H1 (cell line): ENCODE measurements around the gene CNDP2. TPM values are rescaled to one million over a fixed set of nuclear protein-coding genes. Genes with fewer than 3 reads are reported as not detected.

ENCODE experiments used
- CTCF ChIA-PET: fragments of 300-600 bp; sonication (Branson Sonifier 250); formaldehyde crosslinking; loops from one replicate; lab custom pipeline; 2021; ENCODE audit not compliant: partially characterized antibody; lab: Charles Lee
- POLR2A ChIA-PET: fragments of 300-600 bp; sonication (Branson Sonifier 250); formaldehyde crosslinking; loops from one replicate; lab custom pipeline; 2021; ENCODE audit warnings: inconsistent platforms; ENCODE audit not compliant: partially characterized antibody; lab: Charles Lee
- DNase-seq, 2 experiments: peaks; one replicate each; pipeline versions ENCODE4 v3.0.0 to v3.0.0-alpha.2; 2010 to 2022; ENCODE audit warnings: low spot score in 2 of 2, low read depth in 1 of 2, mixed read lengths in 1 of 2
- FAIRE-seq: peaks from 2 replicates; lab custom pipeline; 2011; peaks lifted over from hg19 to GRCh38; lab: Jason Lieb, UNC
- H2AFZ ChIP-seq: 2 replicates; pipeline ENCODE4 v1.8.1; 2012; ENCODE audit warnings: low read length, inconsistent platforms
- H2AK5ac ChIP-seq: 2 replicates; pipeline ENCODE4 v1.6.1; 2013; ENCODE audit warnings: low read depth, low read length
- H2BK120ac ChIP-seq: replicated peaks from 2 replicates; pipeline ENCODE3; 2013; ENCODE audit warnings: low read depth, low read length, inconsistent platforms
- H2BK12ac ChIP-seq: 2 replicates; pipeline ENCODE4 v1.6.1; 2013; ENCODE audit warnings: low read depth, low read length
- H2BK15ac ChIP-seq: 2 replicates; pipeline ENCODE4 v1.6.1; 2013; ENCODE audit warnings: low read length
- H2BK20ac ChIP-seq: 2 replicates; pipeline ENCODE4 v1.6.1; 2013; ENCODE audit warnings: low read length
- H2BK5ac ChIP-seq: 2 replicates; pipeline ENCODE4 v1.6.1; 2013; ENCODE audit warnings: low read depth, low read length
- H3K14ac ChIP-seq: 2 replicates; pipeline ENCODE4 v1.6.1; 2013; ENCODE audit warnings: inconsistent platforms; ENCODE audit not compliant: insufficient read length
- H3K18ac ChIP-seq: 2 replicates; pipeline ENCODE4 v1.6.1; 2013; ENCODE audit warnings: low read length; ENCODE audit errors: extremely low read depth
- H3K23ac ChIP-seq: 2 replicates; pipeline ENCODE4 v1.6.1; 2013; ENCODE audit warnings: inconsistent platforms; ENCODE audit not compliant: insufficient read length
- H3K23me2 ChIP-seq: 2 replicates; pipeline ENCODE4 v1.6.1; 2013; ENCODE audit warnings: low read depth, low read length
- H3K27ac ChIP-seq: 2 replicates; pipeline ENCODE4 v1.6.1; 2011; ENCODE audit warnings: low read depth, low read length, inconsistent platforms
- H3K27me3 ChIP-seq, 4 experiments: replicated peaks in 1 of 4; 1 replicate in 1 of 4; 2 replicates in 3 of 4; pipeline versions ENCODE4 v1.6.1 to v1.8.1; 2011 to 2013; ENCODE audit warnings: low read length in 3 of 4, mild to moderate bottlenecking in 3 of 4, inconsistent platforms in 2 of 4, mixed read lengths in 2 of 4, moderate library complexity in 1 of 4; ENCODE audit not compliant: control insufficient read depth in 3 of 4, insufficient read depth in 3 of 4; ENCODE audit errors: extremely low read depth in 1 of 4
- H3K36me3 ChIP-seq, 4 experiments: 2 replicates each; pipeline versions ENCODE4 v1.6.1 to v1.8.1; 2011 to 2013; ENCODE audit warnings: mild to moderate bottlenecking in 4 of 4, low read length in 3 of 4, moderate library complexity in 2 of 4, control low read depth in 1 of 4, inconsistent platforms in 1 of 4; ENCODE audit not compliant: insufficient read depth in 4 of 4, control insufficient read depth in 2 of 4
- H3K4ac ChIP-seq: replicated peaks from 2 replicates; pipeline ENCODE3; 2013; ENCODE audit warnings: low read length, low read depth, mixed read lengths, inconsistent platforms; ENCODE audit not compliant: insufficient read length
- H3K4me1 ChIP-seq, 4 experiments: replicated peaks in 1 of 4; 1 replicate in 1 of 4; 2 replicates in 3 of 4; pipeline versions ENCODE4 v1.6.1 to v1.8.1; 2011 to 2013; ENCODE audit warnings: low read length in 3 of 4, inconsistent platforms in 2 of 4, mixed read lengths in 1 of 4; ENCODE audit not compliant: insufficient read depth in 4 of 4, control insufficient read depth in 3 of 4
- H3K4me2 ChIP-seq, 2 experiments: 2 replicates each; pipeline versions ENCODE4 v1.6.1 to v1.8.1; 2011 to 2013; ENCODE audit warnings: low read depth in 2 of 2, low read length in 2 of 2, control low read depth in 1 of 2, inconsistent platforms in 1 of 2, mild to moderate bottlenecking in 1 of 2; ENCODE audit not compliant: insufficient read depth in 1 of 2
- H3K4me3 ChIP-seq, 4 experiments: fragments of 200-600, 300-600 bp in 1 of 4; sonication (generic), shearing (Covaris generic), sonication (Bioruptor Twin) in 1 of 4; 2 replicates each; pipeline versions ENCODE4 v1.5.1 to v1.8.1; 2011 to 2016; ENCODE audit warnings: low read length in 4 of 4, low read depth in 3 of 4, control low read depth in 2 of 4, inconsistent platforms in 2 of 4, mild to moderate bottlenecking in 2 of 4, mixed read lengths in 1 of 4, moderate library complexity in 1 of 4; ENCODE audit not compliant: insufficient read depth in 2 of 4; ENCODE audit errors: extremely low read depth in 1 of 4
- H3K56ac ChIP-seq: replicated peaks from 2 replicates; pipeline ENCODE3; 2013; ENCODE audit warnings: low read depth, mild to moderate bottlenecking, mixed read lengths, low read length, inconsistent platforms; ENCODE audit not compliant: insufficient read length
- H3K79me1 ChIP-seq: 2 replicates; pipeline ENCODE4 v1.6.1; 2013; ENCODE audit warnings: low read depth, low read length, control low read depth
- H3K79me2 ChIP-seq, 2 experiments: 2 replicates each; pipeline versions ENCODE4 v1.6.1 to v1.8.1; 2012 to 2013; ENCODE audit warnings: low read length in 2 of 2, mild to moderate bottlenecking in 2 of 2, inconsistent platforms in 1 of 2; ENCODE audit not compliant: insufficient read depth in 2 of 2, control insufficient read depth in 1 of 2
- H3K9ac ChIP-seq, 4 experiments: replicated peaks in 1 of 4; 1 replicate in 1 of 4; 2 replicates in 3 of 4; pipeline versions ENCODE4 v1.6.1 to v1.8.1; 2011 to 2013; ENCODE audit warnings: low read depth in 3 of 4, low read length in 3 of 4, control low read depth in 2 of 4, mild to moderate bottlenecking in 2 of 4, moderate library complexity in 2 of 4, inconsistent platforms in 1 of 4; ENCODE audit errors: extremely low read depth in 1 of 4
- H3K9me3 ChIP-seq, 2 experiments: 2 replicates each; pipeline versions ENCODE4 v1.6.1 to v1.8.1; 2012 to 2013; ENCODE audit warnings: mild to moderate bottlenecking in 2 of 2, moderate library complexity in 2 of 2, control low read depth in 1 of 2, inconsistent platforms in 1 of 2, low read depth in 1 of 2, low read length in 1 of 2, mixed read lengths in 1 of 2; ENCODE audit not compliant: insufficient read depth in 2 of 2
- H4K20me1 ChIP-seq, 2 experiments: replicated peaks in 1 of 2; 2 replicates each; pipeline versions ENCODE3 to v1.8.1; 2011 to 2013; ENCODE audit warnings: inconsistent platforms in 2 of 2, low read length in 2 of 2, mild to moderate bottlenecking in 1 of 2; ENCODE audit not compliant: insufficient read depth in 2 of 2, control insufficient read depth in 1 of 2
- H4K5ac ChIP-seq: 2 replicates; pipeline ENCODE4 v1.6.1; 2013; ENCODE audit warnings: low read length, low read depth, mixed read lengths, inconsistent platforms; ENCODE audit not compliant: insufficient read length
- H4K8ac ChIP-seq: 2 replicates; pipeline ENCODE4 v1.8.0; 2013; ENCODE audit warnings: mild to moderate bottlenecking, moderate library complexity, low read length, inconsistent platforms; ENCODE audit not compliant: insufficient read depth; ENCODE audit errors: extremely low read depth
- H4K91ac ChIP-seq: replicated peaks from 2 replicates; pipeline ENCODE3; 2013; ENCODE audit warnings: low read length, mixed read lengths, inconsistent platforms; ENCODE audit not compliant: insufficient read length
- CBX8 ChIP-seq: fragments of 300-800, 300-1000 bp; sonication (generic); IDR thresholded peaks from 2 replicates; pipeline ENCODE4 v1.7.1; 2016; ENCODE audit warnings: low read depth, low read length, borderline replicate concordance
- CREB1 ChIP-seq: IDR thresholded peaks from 2 replicates; pipeline ENCODE4 v1.6.1; 2012; ENCODE audit warnings: inconsistent platforms
- EGR1 ChIP-seq: IDR thresholded peaks from 2 replicates; pipeline ENCODE4 v1.6.1; 2011; ENCODE audit warnings: low read depth, low read length, borderline replicate concordance
- EP300 ChIP-seq, 2 experiments: IDR thresholded peaks; 1 replicate in 1 of 2; 2 replicates in 1 of 2; pipeline ENCODE4 v1.6.1; 2011 to 2012; ENCODE audit warnings: low read depth in 2 of 2, low read length in 2 of 2, mild to moderate bottlenecking in 2 of 2, borderline replicate concordance in 1 of 2, inconsistent platforms in 1 of 2, moderate library complexity in 1 of 2
- FOSL1 ChIP-seq: IDR thresholded peaks from 2 replicates; pipeline ENCODE4 v1.6.1; 2011; ENCODE audit warnings: mild to moderate bottlenecking, low read depth, low read length, moderate library complexity; ENCODE audit not compliant: insufficient read depth
- JUN ChIP-seq: IDR thresholded peaks from 2 replicates; pipeline ENCODE4 v1.6.1; 2011; ENCODE audit warnings: low read depth, mild to moderate bottlenecking, improper control_type of control experiment, low read length
- POU5F1 ChIP-seq: IDR thresholded peaks from 2 replicates; pipeline ENCODE4 v1.6.1; 2011; ENCODE audit warnings: low read depth, mild to moderate bottlenecking, low read length, moderate library complexity
- RXRA ChIP-seq: IDR thresholded peaks from 2 replicates; pipeline ENCODE4 v1.6.1; 2011; ENCODE audit warnings: low read depth, mild to moderate bottlenecking, low read length, moderate library complexity; ENCODE audit not compliant: insufficient read depth
- SAP30 ChIP-seq: fragments of 300-600 bp; sonication (generic); IDR thresholded peaks from 2 replicates; pipeline ENCODE4 v1.7.1; 2012; ENCODE audit warnings: low read length, moderate library complexity, mild to moderate bottlenecking, inconsistent platforms; ENCODE audit not compliant: insufficient read depth, insufficient replicate concordance
- TBP ChIP-seq: IDR thresholded peaks from 2 replicates; pipeline ENCODE4 v1.6.1; 2011; ENCODE audit warnings: low read depth, low read length, improper control_type of control experiment
- USF2 ChIP-seq: IDR thresholded peaks from 2 replicates; pipeline ENCODE4 v1.6.1; 2011; ENCODE audit warnings: low read length, improper control_type of control experiment
- WGBS, 2 experiments: shearing (Covaris generic) in 1 of 2; methylation state at CpG; one replicate each; pipeline versions ENCODE4 v1.1.6 to v1.1.7; 2013 to 2015; ENCODE audit warnings: low lambda C conversion rate in 2 of 2, mixed read lengths in 2 of 2, inconsistent platforms in 1 of 2, low coverage in 1 of 2, missing lambda C conversion rate in 1 of 2; ENCODE audit not compliant: insufficient replicate concordance in 2 of 2, insufficient coverage in 1 of 2, insufficient read length in 1 of 2; ENCODE audit errors: extremely low coverage in 1 of 2, missing lambda C conversion rate in 1 of 2; 5-methylcytosine and 5-hydroxymethylcytosine counted together
- polyA plus RNA-seq, 7 experiments: library from polyadenylated mRNA; depleted of rRNA in 3 of 7; stranded (reverse) in 5 of 7; unstranded in 2 of 7; fragments of >200 nt in 5 of 7; fragments of 200-250 nt in 2 of 7; gene quantifications; 1 replicate in 5 of 7; 2 replicates in 1 of 7; 4 replicates in 1 of 7; pipeline versions ENCODE4 v1.2.1 to v1.2.3, GENCODE V29; 2011 to 2013; ENCODE audit warnings: missing spikeins in 2 of 7, mixed read lengths in 2 of 7
- total RNA-seq: library from RNA; stranded (reverse); fragmentation: NEBNext Ultra II Directional; extraction: Animal tissue kit (Norgen Biotek cat#: 25700); gene quantifications from 2 replicates; pipeline ENCODE4 v1.2.1, GENCODE V29; 2021

Gene CNDP2
- total and polyA plus RNA-seq, 2 of the 8 experiments (the other 6 are each of a cell fraction or from before 2014, with no cell fraction given) = 71.8 to 243 TPM

DNA sequence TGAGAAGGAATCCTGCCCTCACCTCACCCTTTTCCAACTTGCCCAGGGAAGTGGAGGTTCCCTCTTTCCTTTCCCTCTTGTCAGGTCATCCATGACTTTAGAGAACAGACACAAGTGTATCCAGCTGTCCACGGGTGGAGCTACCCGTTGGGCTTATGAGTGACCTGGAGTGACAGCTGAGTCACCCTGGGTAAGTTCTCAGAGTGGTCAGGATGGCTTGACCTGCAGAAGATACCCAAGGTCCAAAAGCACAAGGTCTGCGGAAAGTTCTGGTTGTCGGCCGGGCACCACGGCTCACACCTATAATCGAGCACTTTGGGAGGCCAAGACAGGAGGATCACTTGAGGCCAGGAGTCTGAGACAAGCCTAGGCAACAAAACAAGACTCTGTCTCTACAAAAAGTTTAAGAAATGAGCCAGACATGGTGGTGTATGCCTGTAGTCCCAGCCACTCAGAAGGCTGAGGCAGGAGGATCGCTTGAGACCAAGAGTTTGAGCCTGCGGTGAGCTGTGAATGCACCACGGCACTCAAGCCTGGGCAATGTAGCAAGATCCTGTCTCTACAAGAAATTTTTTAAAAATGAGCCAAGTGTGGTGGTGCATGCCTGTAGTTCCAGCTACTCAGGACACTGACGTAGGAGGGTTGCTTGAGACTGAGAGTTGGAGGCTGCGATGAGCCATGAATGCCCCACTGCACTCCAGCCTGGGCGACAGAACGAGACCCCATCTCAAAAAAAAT lies 24.1 kb downstream of the CNDP2 start:
- no peaks in the 10 kb centered on the region for H3K79me1 ChIP-seq
- 92% methylated on average over 14 of the region's 14 CpGs; no CpG with 5 or more reads in 1 of the 2 experiments for WGBS, 2 experiments
- DNase-seq (no peak), FAIRE-seq (no peak)
- H3K23ac ChIP-seq = no peak overlapping the region
- H2BK15ac ChIP-seq = no peak overlapping the region
- no peak overlapping the region for H3K56ac ChIP-seq
- no peak overlapping the region for H3K18ac ChIP-seq
- H2BK120ac ChIP-seq = no peak overlapping the region
- no peaks in the 10 kb centered on the region for H3K79me2 ChIP-seq
- no peak overlapping the region for H3K4me3 ChIP-seq
- no peaks in the 10 kb centered on the region; a peak in 1 of 7 replicates for H3K4me1 ChIP-seq
- no peaks in the 10 kb centered on the region for H3K27me3 ChIP-seq
- peaks cover 6 to 65% (median 40%) of the 10 kb centered on the region in 4 experiments for H3K36me3 ChIP-seq
- H2AK5ac ChIP-seq = no peak overlapping the region
- peaks cover 0 to 7% of the 10 kb centered on the region in 2 experiments; a peak in 2 of 4 replicates for H3K9me3 ChIP-seq
- H3K14ac ChIP-seq = no peak overlapping the region
- no peaks in the 10 kb centered on the region for H3K23me2 ChIP-seq
- peaks cover 0 to 2% of the 10 kb centered on the region in 2 experiments for H4K20me1 ChIP-seq
- ChIA-PET POLR2A (interaction anchor here (1.3 kb wide), 1 partner anchor 63 kb away, joined by 3 read pairs; no protein-coding TSS in a partner anchor), CTCF (interaction anchor here (0.7 to 2.3 kb wide), 2 partner anchors 31 to 172 kb away, joined by 3 to 11 read pairs; no protein-coding TSS in a partner anchor)
- H2BK20ac ChIP-seq = no peak overlapping the region
- H2BK5ac ChIP-seq = no peak overlapping the region
- H3K9ac ChIP-seq = no peak overlapping the region
- no peak overlapping the region for H4K8ac ChIP-seq
- no peak overlapping the region for H3K4me2 ChIP-seq
- H4K91ac ChIP-seq = no peak overlapping the region
- no peak overlapping the region for H2BK12ac ChIP-seq
- H3K27ac ChIP-seq = no peak overlapping the region
- H2AFZ ChIP-seq = no peak overlapping the region
- H3K4ac ChIP-seq = no peak overlapping the region
- no peak overlapping the region for H4K5ac ChIP-seq
- TF ChIP-seq USF2 (no peak), SAP30 (no peak), EP300 (IDR thresholded peaks at IDR 0.05; ENCODE audit: borderline replicate concordance in 1 of 2, low read depth in 2 of 2, low read length in 2 of 2) (no peak), RXRA (no peak), CREB1 (no peak), TBP (no peak), POU5F1 (no peak), FOSL1 (no peak), JUN (no peak), EGR1 (no peak), CBX8 (no peak)
